Embryonic facial prominence (tissue), 1 donor: ENCODE data around the gene LMF1.
"Not testable (repeated sequence)": the region's sequence is repeated elsewhere in the genome, so short reads cannot be mapped to it uniquely, and the experiment has no call there.

Source experiments
- DNase-seq: peaks from one replicate; pipeline ENCODE4 v3.0.0-alpha.2; 2016; ENCODE audit errors: extremely low spot score

Gene LMF1

GRCh38 chr16:850668-851067 lies 120.1 kb downstream of the LMF1 start:
- DNase-seq: no peak

- DNase-seq: no peak
These were observed 122.1 kb downstream of the LMF1 start for GRCh38 chr16:848510-849253.

- no peak for DNase-seq
These were observed 122.9 kb downstream of the LMF1 start for GRCh38 chr16:847681-848445.

GRCh38 chr16:847151-847550 lies 123.6 kb downstream of the LMF1 start:
- no peak for DNase-seq

- no peak for DNase-seq
These were observed 125.4 kb downstream of the LMF1 start for GRCh38 chr16:845351-845745.

- DNase-seq: no peak
These were observed 126.0 kb downstream of the LMF1 start for GRCh38 chr16:844638-845350.

- no peak for DNase-seq
These were observed 127.0 kb downstream of the LMF1 start for GRCh38 chr16:843771-844170.

GRCh38 chr16:842711-843560 lies 127.8 kb downstream of the LMF1 start:
- no peak for DNase-seq

GRCh38 chr16:842061-842476 lies 128.7 kb downstream of the LMF1 start:
- no peak for DNase-seq

GRCh38 chr16:841455-842060 lies 129.2 kb downstream of the LMF1 start:
- no peak for DNase-seq

GRCh38 chr16:840561-841454 lies 130.0 kb downstream of the LMF1 start:
- no peak for DNase-seq

GRCh38 chr16:839643-840408 lies 131.0 kb downstream of the LMF1 start:
- DNase-seq: no peak

GRCh38 chr16:838741-839140 lies 132.0 kb downstream of the LMF1 start:
- no peak for DNase-seq

GRCh38 chr16:836822-837221 lies 134.0 kb downstream of the LMF1 start:
- DNase-seq: not testable (repeated sequence)

- no peak for DNase-seq
These were observed 134.6 kb downstream of the LMF1 start for GRCh38 chr16:836221-836620.

GRCh38 chr16:835373-835772 lies 135.4 kb downstream of the LMF1 start:
- DNase-seq: no peak

GRCh38 chr16:833411-833810 lies 137.4 kb downstream of the LMF1 start:
- DNase-seq: no peak

GRCh38 chr16:832652-833336 lies 138.0 kb downstream of the LMF1 start:
- no peak for DNase-seq
